SIG-M5 treated with dmso at 0.1 percent for 504 hours (cell line): ENCODE data around the gene GPR183.

Experiments
- DNase-seq: peaks from one replicate; lab custom pipeline; 2025; ENCODE audit not compliant: unreplicated experiment; lab: John Stamatoyannopoulos, UW

The GPR183 gene

GRCh38 chr13:99339736-99340397, 32.7 kb upstream of the GPR183 start:
- DNase-seq = peak; percentile 3

- DNase-seq = no peak
Observed at GRCh38 chr13:99339230-99339721, 32.1 kb upstream of the GPR183 start.

- peak; percentile 4 for DNase-seq
Observed at GRCh38 chr13:99335603-99336002, 28.4 kb upstream of the GPR183 start.

GRCh38 chr13:99335087-99335486, 27.9 kb upstream of the GPR183 start:
- no peak for DNase-seq

GRCh38 chr13:99334221-99334620, 27.0 kb upstream of the GPR183 start:
- DNase-seq = no peak

GRCh38 chr13:99332456-99332855, 25.3 kb upstream of the GPR183 start:
- DNase-seq = no peak

GRCh38 chr13:99331881-99332293, 24.7 kb upstream of the GPR183 start:
- DNase-seq = no peak

- no peak for DNase-seq
Observed at GRCh38 chr13:99330942-99331341, 23.7 kb upstream of the GPR183 start.

GRCh38 chr13:99329477-99329876, 22.3 kb upstream of the GPR183 start:
- no peak for DNase-seq

- DNase-seq = no peak
Observed at GRCh38 chr13:99327761-99328160, 20.6 kb upstream of the GPR183 start.

GRCh38 chr13:99327126-99327525, 19.9 kb upstream of the GPR183 start:
- no peak for DNase-seq

GRCh38 chr13:99326012-99326411, 18.8 kb upstream of the GPR183 start:
- DNase-seq = no peak

- DNase-seq = no peak
Observed at GRCh38 chr13:99323488-99323887, 16.3 kb upstream of the GPR183 start.

GRCh38 chr13:99322297-99323103, 15.3 kb upstream of the GPR183 start:
- peak; percentile 91 for DNase-seq

- DNase-seq = no peak
Observed at GRCh38 chr13:99321709-99322108, 14.5 kb upstream of the GPR183 start.

GRCh38 chr13:99320693-99321481, 13.7 kb upstream of the GPR183 start:
- DNase-seq = peak; percentile 94

- no peak for DNase-seq
Observed at GRCh38 chr13:99316657-99317256, 9.6 kb upstream of the GPR183 start.

GRCh38 chr13:99316224-99316623, 9.0 kb upstream of the GPR183 start:
- DNase-seq = no peak

GRCh38 chr13:99315186-99315585, 8.0 kb upstream of the GPR183 start:
- DNase-seq = no peak

- DNase-seq = no peak
Observed at GRCh38 chr13:99314640-99315176, 7.5 kb upstream of the GPR183 start.

GRCh38 chr13:99313941-99314340, 6.7 kb upstream of the GPR183 start:
- no peak for DNase-seq
